Measurements from ENCODE around the gene ATXN2.

The ATXN2 gene

GRCh38 chr12:111448846-111449790, 150.0 kb downstream of the ATXN2 start:
- DNase-seq, result no peak

- no peak for DNase-seq
Measured at GRCh38 chr12:111448266-111448830, 150.8 kb downstream of the ATXN2 start.

DNA sequence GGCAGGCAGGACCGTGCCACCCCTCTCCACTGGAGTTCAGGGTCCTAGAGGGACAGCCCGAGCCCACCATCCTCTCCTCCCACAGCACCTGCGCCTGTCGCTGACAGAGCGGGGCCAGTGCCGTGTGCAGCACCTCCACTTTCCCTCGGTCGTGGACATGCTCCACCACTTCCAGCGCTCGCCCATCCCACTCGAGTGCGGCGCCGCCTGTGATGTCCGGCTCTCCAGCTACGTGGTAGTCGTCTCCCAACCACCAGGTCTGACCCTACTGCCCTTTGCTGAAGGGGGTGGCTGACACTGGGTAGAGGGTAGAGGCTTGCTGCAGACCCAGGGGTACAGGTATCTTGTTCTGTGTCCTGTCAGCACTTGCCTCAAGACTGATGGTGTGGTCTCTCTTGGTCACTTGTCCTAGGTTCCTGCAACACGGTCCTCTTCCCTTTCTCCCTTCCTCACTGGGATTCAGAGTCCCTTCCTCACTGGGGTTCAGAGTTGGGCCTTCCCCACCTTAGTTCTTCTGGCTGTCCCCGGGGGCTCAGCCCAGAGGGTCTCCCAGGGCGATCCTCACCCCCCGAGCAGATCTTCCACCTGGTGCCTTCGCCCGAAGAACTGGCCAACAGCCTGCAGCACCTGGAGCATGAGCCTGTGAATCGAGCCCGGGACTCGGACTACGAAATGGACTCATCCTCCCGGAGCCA, 151.4 kb downstream of the ATXN2 start:
- DNase-seq, result no peak

DNA sequence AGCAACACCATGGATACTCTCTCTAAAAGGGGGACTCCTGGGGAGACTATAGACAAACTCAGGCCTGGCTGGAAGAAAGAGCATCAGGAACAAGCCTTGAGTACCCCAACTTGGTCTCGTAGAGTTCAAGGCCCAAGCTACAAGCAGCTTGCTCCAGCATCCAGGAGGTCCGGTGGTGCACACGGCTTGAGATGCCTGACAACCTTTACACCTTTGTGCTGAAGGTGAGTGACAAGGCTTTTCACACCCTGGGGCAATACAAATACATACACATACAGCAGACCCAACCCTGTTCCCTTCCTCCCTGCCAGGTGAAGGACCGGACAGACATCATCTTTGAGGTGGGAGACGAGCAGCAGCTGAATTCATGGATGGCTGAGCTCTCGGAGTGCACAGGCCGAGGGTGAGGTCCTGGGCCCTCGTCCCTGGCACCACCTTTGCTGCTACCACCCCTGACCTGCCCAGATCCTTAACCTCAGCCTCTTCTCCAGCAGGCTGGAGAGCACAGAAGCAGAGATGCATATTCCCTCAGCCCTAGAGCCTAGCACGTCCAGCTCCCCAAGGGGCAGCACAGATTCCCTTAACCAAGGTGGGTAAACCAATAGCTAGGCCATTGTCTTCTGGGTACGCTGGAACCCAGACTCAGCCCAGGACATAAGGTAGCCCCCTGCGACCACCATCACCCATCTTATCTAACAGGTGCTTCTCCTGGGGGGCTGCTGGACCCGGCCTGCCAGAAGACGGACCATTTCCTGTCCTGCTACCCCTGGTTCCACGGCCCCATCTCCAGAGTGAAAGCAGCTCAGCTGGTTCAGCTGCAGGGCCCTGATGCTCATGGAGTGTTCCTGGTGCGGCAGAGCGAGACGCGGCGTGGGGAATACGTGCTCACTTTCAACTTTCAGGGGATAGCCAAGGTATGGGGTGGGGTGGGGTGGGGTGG, 152.2 kb downstream of the ATXN2 start:
- DNase-seq, result no peak

DNA sequence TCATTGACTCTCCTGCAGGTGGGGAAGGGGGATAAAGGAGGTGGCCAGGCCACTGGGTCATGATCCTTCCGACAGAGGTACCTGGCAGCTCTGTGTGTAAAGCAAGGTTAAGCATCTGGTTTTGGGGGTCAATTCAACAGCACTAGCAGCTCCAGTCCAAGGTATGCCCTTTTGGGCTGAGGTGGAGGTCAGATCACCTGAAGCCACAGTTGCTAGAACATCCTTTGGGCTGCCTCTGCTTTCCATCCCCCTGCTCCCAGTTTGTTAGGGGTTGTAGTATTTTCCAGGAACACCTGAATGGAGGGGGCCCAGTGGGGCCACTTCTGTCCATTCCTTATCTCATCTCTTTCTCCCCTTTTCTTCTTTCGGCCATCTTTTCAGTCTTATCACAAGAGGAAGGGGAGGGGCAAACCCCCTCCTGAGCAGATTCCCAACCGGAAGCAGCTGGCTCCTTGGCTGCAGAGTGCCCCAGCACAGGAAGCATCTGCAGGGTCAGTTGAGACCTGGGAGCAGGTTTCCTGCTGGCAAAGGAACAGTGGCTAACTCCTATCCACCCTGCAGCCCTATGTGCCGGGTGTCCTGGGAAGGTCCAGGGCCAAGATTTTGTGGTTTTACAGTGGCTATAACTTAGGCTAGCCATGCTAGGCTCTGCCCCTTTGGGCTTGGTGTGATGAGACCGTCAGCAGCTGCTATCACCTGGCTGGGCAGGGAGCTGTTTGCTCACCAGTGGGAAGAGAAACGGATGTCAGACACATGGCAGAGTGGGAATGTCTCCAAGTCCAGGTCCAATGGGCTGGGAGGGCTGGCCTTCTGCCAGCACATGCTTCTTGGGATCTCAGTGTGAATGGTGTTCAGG, 153.2 kb downstream of the ATXN2 start:
- no peak for DNase-seq

- DNase-seq, result peak; percentile 88
Measured at GRCh38 chr12:111444925-111445725, 154.0 kb downstream of the ATXN2 start.

DNA sequence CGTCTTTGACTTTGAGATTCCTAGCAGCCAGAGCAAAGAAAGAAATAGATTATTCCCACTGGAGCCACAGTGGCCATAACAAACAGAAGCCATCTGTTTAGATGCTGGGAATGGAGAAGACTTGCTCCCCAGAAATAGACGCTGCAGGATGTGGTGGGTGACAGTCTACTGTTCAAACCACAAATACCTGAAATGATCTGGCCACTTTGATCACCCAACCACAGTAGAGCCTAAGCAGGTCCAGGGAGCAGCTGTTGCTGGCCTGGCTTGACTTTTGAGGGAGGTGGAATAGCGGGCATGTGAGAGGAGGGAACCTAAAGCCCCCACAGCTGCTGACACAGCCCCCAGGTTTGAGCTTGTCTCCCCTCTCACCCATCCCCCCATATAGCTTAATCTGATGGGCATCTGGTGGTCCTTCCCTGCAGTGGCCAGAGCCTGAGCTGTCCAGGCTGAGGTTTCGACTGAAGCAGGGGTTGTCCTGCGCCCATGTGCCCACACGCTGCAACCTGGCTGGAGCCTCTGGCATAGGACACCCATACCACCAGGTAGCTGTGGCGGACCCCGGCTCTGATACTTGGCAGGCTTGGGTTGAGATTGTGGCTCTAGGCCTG, 154.7 kb downstream of the ATXN2 start:
- DNase-seq, result no peak

- no peak for DNase-seq
Measured at GRCh38 chr12:111443586-111443985, 155.5 kb downstream of the ATXN2 start.

- no peak for DNase-seq
Measured at GRCh38 chr12:111443086-111443485, 156.0 kb downstream of the ATXN2 start.

- DNase-seq, result no peak
Measured at GRCh38 chr12:111442301-111443045, 156.6 kb downstream of the ATXN2 start.

- no peak for DNase-seq
Measured at GRCh38 chr12:111441107-111441928, 157.8 kb downstream of the ATXN2 start.

- DNase-seq, result no peak
Measured at GRCh38 chr12:111440631-111441030, 158.5 kb downstream of the ATXN2 start.

DNA sequence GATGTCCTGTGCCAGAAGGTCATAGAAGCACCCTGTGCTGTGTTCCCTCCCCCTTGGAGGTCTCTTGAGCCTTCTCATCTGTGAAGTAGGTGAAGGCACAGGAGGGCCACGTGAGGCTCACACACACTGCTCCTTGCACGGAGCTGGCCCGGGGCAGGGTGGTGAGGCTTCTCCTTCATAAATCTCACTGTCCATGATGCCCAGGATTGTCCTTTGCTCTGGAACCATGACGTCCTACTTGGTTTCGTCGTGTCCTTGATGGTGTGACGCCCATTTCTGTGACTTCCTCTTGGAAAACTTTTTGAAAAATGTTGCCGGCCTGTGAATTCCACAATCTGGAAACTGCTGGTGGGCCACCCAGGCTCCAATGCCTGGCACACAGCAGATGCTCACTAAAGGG, 159.0 kb downstream of the ATXN2 start:
- DNase-seq, result no peak

DNA sequence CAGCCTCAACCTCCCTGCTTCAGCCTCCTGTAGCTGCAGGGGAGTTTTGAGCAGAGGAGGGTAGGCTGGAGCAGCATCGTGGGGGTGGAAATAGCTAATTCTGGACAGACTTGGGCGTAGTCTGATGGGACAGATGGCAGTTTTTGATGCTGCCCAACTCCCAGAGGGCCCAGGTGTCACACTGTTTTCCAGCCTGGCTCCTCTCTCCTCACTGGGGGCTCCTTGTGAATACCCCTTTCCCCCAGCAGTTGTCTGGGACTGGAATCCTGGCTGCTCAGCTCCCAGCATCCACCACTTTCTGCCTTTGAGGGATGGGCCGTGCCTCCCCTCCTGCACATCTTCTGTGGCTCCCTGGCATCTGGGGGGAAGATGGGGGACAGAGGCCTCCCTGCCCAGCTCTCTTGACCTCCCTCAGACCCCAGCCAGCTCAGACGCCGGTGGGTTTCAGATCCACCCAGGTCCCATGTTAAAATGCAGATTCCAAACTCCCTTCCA, 159.4 kb downstream of the ATXN2 start:
- DNase-seq, result no peak

DNA sequence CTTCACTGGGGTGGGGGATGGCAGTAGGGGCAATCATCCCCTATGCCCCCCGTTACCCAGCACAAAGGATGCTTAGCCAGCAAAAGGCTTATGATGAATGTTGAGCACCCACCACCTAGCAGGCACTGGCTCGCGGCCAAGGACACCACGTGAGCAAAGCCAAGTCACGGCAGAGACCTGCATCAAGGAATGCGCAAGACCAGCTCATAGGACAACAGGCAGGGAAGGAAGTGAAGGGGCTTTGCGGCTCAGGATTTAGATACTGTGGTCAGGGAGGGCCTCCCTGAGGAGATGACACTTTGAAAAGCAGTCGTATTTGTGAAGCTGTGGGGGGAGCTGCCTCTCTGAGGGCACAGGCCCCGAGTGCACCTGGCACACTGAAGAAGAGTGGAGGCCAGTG, 160.6 kb downstream of the ATXN2 start:
- DNase-seq, result peak; percentile 53

- no peak for DNase-seq
Measured at GRCh38 chr12:111437816-111438454, 161.2 kb downstream of the ATXN2 start.

- DNase-seq, result no peak
Measured at GRCh38 chr12:111436811-111437210, 162.3 kb downstream of the ATXN2 start.

- DNase-seq, result no peak
Measured at GRCh38 chr12:111436266-111436665, 162.8 kb downstream of the ATXN2 start.

Data from CD4-positive, alpha-beta T cell treated with Interleukin-4 for 4 hours (primary cell).